K562 (cell line): ENCODE results near the gene MALAT1. TPM values are rescaled to one million over a fixed set of nuclear protein-coding genes. Genes with fewer than 3 reads are reported as not detected.

Source experiments
- BRCA1 ChIP-seq, 2 experiments: fragments of 450-650 bp in 1 of 2; sonication (generic) in 1 of 2; formaldehyde crosslinking in 1 of 2; IDR thresholded peaks; 2 replicates each; pipeline versions ENCODE4 v1.5.0 to v1.6.1; 2017 to 2020; ENCODE audit warnings: mild to moderate bottlenecking in 1 of 2, missing genetic modification reagents in 1 of 2
- CUX1 ChIP-seq: fragments of 200-800 bp; sonication (Bioruptor generic); IDR thresholded peaks from 2 replicates; pipeline ENCODE4 v1.6.1; 2016; ENCODE audit warnings: missing genetic modification characterization, missing compliant biosample characterization
- HOMEZ ChIP-seq: fragments of 250-450 bp; sonication (Bioruptor Pico); IDR thresholded peaks from 2 replicates; pipeline ENCODE4 v1.4.0; 2020; ENCODE audit warnings: mild to moderate bottlenecking, moderate library complexity
- NFIX ChIP-seq: fragments of 250-450 bp; sonication (Bioruptor Pico); IDR thresholded peaks from 2 replicates; pipeline ENCODE4 v1.4.0; 2020; ENCODE audit warnings: low read depth, mild to moderate bottlenecking, moderate library complexity
- SREBF2 ChIP-seq: sonication (generic); formaldehyde crosslinking; IDR thresholded peaks from 2 replicates; pipeline ENCODE4 v1.4.0; 2020; ENCODE audit warnings: mild to moderate bottlenecking, missing genetic modification reagents
- TEAD4 ChIP-seq, 2 experiments: sonication (generic) in 1 of 2; formaldehyde crosslinking in 1 of 2; IDR thresholded peaks; 2 replicates each; pipeline versions ENCODE4 v1.6.1 to v1.8.0; 2012 to 2022; ENCODE audit warnings: borderline replicate concordance in 1 of 2, inconsistent platforms in 1 of 2, low read length in 1 of 2, mild to moderate bottlenecking in 1 of 2, missing genetic modification reagents in 1 of 2
- U2AF1 ChIP-seq: fragments of 200-400 bp; formaldehyde crosslinking; optimal IDR thresholded peaks from 2 replicates; pipeline ENCODE3; 2017; ENCODE audit warnings: mild to moderate bottlenecking, low read depth, low read length, moderate library complexity
- UBTF ChIP-seq, 2 experiments: IDR thresholded peaks; 2 replicates each; pipeline ENCODE4 v1.6.1; 2012; ENCODE audit warnings: improper control_type of control experiment in 2 of 2, low read depth in 2 of 2, low read length in 2 of 2, borderline replicate concordance in 1 of 2
- ZNF407 ChIP-seq: fragments of 450-650 bp; IDR thresholded peaks from 2 replicates; pipeline ENCODE4 v1.6.1; 2016; ENCODE audit warnings: low read depth
- polyA plus RNA-seq, 8 experiments: library from polyadenylated mRNA; depleted of rRNA in 4 of 8; stranded (reverse) in 5 of 8; unstranded in 3 of 8; fragments of >200 nt; fragmentation: Nextera tagmentation in 2 of 8; fragmentation: Illumina TruSeq in 1 of 8; extraction: Ambion mirVana in 2 of 8; extraction: Trizol in 1 of 8; gene quantifications; 2 replicates each; pipeline versions ENCODE4 v1.2.1 to v1.2.3, GENCODE V29; 2011 to 2014; ENCODE audit warnings: inconsistent platforms in 1 of 8, missing spikeins in 1 of 8
- total RNA-seq, 7 experiments: library from RNA; depleted of rRNA in 6 of 7; stranded (reverse); fragments of >200 nt in 6 of 7; fragmentation: Illumina TruSeq in 2 of 7; extraction: Trizol in 2 of 7; gene quantifications; 2 replicates each; pipeline versions ENCODE4 v1.2.1 to v1.2.3, GENCODE V29; 2011 to 2021; ENCODE audit warnings: low replicate concordance in 1 of 7

The MALAT1 gene
- total and polyA plus RNA-seq, 9 of the 15 experiments (the other 6 are each of a cell fraction or from before 2014, with no cell fraction given), result 363 to 8,715 (median 2,351) TPM

GRCh38 chr11:65501186-65501471 lies 2.3 kb downstream of the MALAT1 start (continued):
- TF ChIP-seq CUX1 (peak; percentile 31; the same call in 1 of the 2 replicates), ZNF407 (no peak), NFIX (CRISPR knock-in tag) (no peak), SREBF2 (CRISPR knock-in tag) (no peak), HOMEZ (CRISPR knock-in tag) (no peak), TEAD4 (IDR thresholded peaks at IDR 0.05; ENCODE audit: low read length) (peak; percentile 21; the same call in 1 of the 2 replicates), TEAD4 (CRISPR knock-in tag; IDR thresholded peaks at IDR 0.05; ENCODE audit: borderline replicate concordance) (no peak), U2AF1 (peak; percentile 71), UBTF (IDR thresholded peaks at IDR 0.05; ENCODE audit: borderline replicate concordance in 1 of 2, low read depth in 2 of 2, low read length in 2 of 2) (no peak), BRCA1 (IDR thresholded peaks at IDR 0.05) (no peak), BRCA1 (CRISPR knock-in tag; IDR thresholded peaks at IDR 0.05) (no peak)
